Measurements from ENCODE around the gene LRMDA. TPM values are rescaled to one million over a fixed set of nuclear protein-coding genes. Genes with fewer than 3 reads are reported as not detected.

Gene LRMDA
- total RNA-seq, 2 experiments from 2014 or later: not detected

- H3K27ac Mint-ChIP-seq: no peak overlapping the region
- no peaks in the 10 kb centered on the region for H3K27me3 Mint-ChIP-seq
- ATAC-seq (ENCODE audit: poor library complexity) (no peak), DNase-seq (no peak)
- no peaks in the 10 kb centered on the region for H3K4me1 Mint-ChIP-seq (ENCODE audit: low read depth)
- ChIA-PET CTCF (no interaction called here), POLR2A (no interaction called here)
- H3K27me3 ChIP-seq (ENCODE audit: control insufficient read depth in 1 of 2, insufficient read depth in 2 of 2, low read length in 2 of 2): no peaks in the 10 kb centered on the region
- intact Hi-C loops (cut with DNase I, micrococcal nuclease): no loop called here
- no peaks in the 10 kb centered on the region for H3K36me3 Mint-ChIP-seq (ENCODE audit: low read depth)
- no peaks in the 10 kb centered on the region for H3K4me1 ChIP-seq (ENCODE audit: insufficient read depth, low read length)
- TF ChIP-seq CTCF (IDR thresholded peaks at IDR 0.05): no peak
- H3K4me3 Mint-ChIP-seq: no peak overlapping the region
- H3K27ac ChIP-seq (ENCODE audit: low read depth in 1 of 2, low read length in 2 of 2): no peak overlapping the region
- H3K36me3 ChIP-seq (ENCODE audit: insufficient read depth, low read length): no peaks in the 10 kb centered on the region
- no peaks in the 10 kb centered on the region for H3K9me3 Mint-ChIP-seq
- no peaks in the 10 kb centered on the region for H3K9me3 ChIP-seq (ENCODE audit: control insufficient read depth in 1 of 2, insufficient read depth in 1 of 2, low read length in 2 of 2)
- H3K4me3 ChIP-seq (ENCODE audit: low read length): no peak overlapping the region
These were observed 455.9 kb downstream of the LRMDA start for GRCh38 chr10:75887369-75887768.

GRCh38 chr10:75887992-75888680 lies 456.7 kb downstream of the LRMDA start:
- no peaks in the 10 kb centered on the region for H3K36me3 Mint-ChIP-seq (ENCODE audit: low read depth)
- DNase-seq: no peak
- H3K9me3 ChIP-seq (ENCODE audit: control insufficient read depth in 1 of 2, insufficient read depth in 1 of 2, low read length in 2 of 2): no peaks in the 10 kb centered on the region
- H3K27me3 Mint-ChIP-seq: no peaks in the 10 kb centered on the region
- no peak overlapping the region for H3K4me3 ChIP-seq (ENCODE audit: low read length)
- H3K36me3 ChIP-seq (ENCODE audit: insufficient read depth, low read length): no peaks in the 10 kb centered on the region
- no peak overlapping the region for H3K27ac ChIP-seq (ENCODE audit: low read depth in 1 of 2, low read length in 2 of 2)
- no peak overlapping the region for H3K4me3 Mint-ChIP-seq
- no peak for ATAC-seq (ENCODE audit: poor library complexity)
- no peak overlapping the region for H3K27ac Mint-ChIP-seq
- no peaks in the 10 kb centered on the region for H3K4me1 ChIP-seq (ENCODE audit: insufficient read depth, low read length)
- no peaks in the 10 kb centered on the region for H3K27me3 ChIP-seq (ENCODE audit: control insufficient read depth in 1 of 2, insufficient read depth in 2 of 2, low read length in 2 of 2)
- no peaks in the 10 kb centered on the region for H3K9me3 Mint-ChIP-seq
- ChIA-PET CTCF (no interaction called here), POLR2A (no interaction called here)
- intact Hi-C loops (cut with DNase I, micrococcal nuclease): no loop called here
- no peak for TF ChIP-seq CTCF (IDR thresholded peaks at IDR 0.05)
- H3K4me1 Mint-ChIP-seq (ENCODE audit: low read depth): no peaks in the 10 kb centered on the region

GRCh38 chr10:75889051-75889450 lies 457.6 kb downstream of the LRMDA start:
- ChIA-PET CTCF (no interaction called here), POLR2A (no interaction called here)
- H3K4me3 ChIP-seq (ENCODE audit: low read length): no peak overlapping the region
- no peaks in the 10 kb centered on the region for H3K4me1 Mint-ChIP-seq (ENCODE audit: low read depth)
- no peak overlapping the region for H3K27ac ChIP-seq (ENCODE audit: low read depth in 1 of 2, low read length in 2 of 2)
- H3K36me3 ChIP-seq (ENCODE audit: insufficient read depth, low read length): no peaks in the 10 kb centered on the region
- DNase-seq (no peak), ATAC-seq (ENCODE audit: poor library complexity) (no peak)
- H3K36me3 Mint-ChIP-seq (ENCODE audit: low read depth): no peaks in the 10 kb centered on the region
- H3K27me3 ChIP-seq (ENCODE audit: control insufficient read depth in 1 of 2, insufficient read depth in 2 of 2, low read length in 2 of 2): no peaks in the 10 kb centered on the region
- H3K9me3 ChIP-seq (ENCODE audit: control insufficient read depth in 1 of 2, insufficient read depth in 1 of 2, low read length in 2 of 2): no peaks in the 10 kb centered on the region
- no peaks in the 10 kb centered on the region for H3K4me1 ChIP-seq (ENCODE audit: insufficient read depth, low read length)
- no peaks in the 10 kb centered on the region for H3K9me3 Mint-ChIP-seq
- intact Hi-C loops (cut with DNase I, micrococcal nuclease): no loop called here
- TF ChIP-seq CTCF (IDR thresholded peaks at IDR 0.05): no peak
- H3K27ac Mint-ChIP-seq: no peak overlapping the region
- H3K4me3 Mint-ChIP-seq: no peak overlapping the region
- H3K27me3 Mint-ChIP-seq: no peaks in the 10 kb centered on the region
